K562 (cell line): ENCODE results near the gene PRSS27. TPM values are rescaled to one million over a fixed set of nuclear protein-coding genes. Genes with fewer than 3 reads are reported as not detected.

Experiments
- ATAC-seq: fragments of 200-7000 bp; cut with Tn5 transposase; 3 replicates; pipeline ENCODE4 v1.9.1; 2020; ENCODE audit warnings: moderate library complexity
- BruUV-seq: library from RNA; stranded (reverse); fragments of 400-500 nt; replicated peaks from 2 replicates; lab custom pipeline; 2021; lab: Mats Ljungman, UMichigan
- CTCF ChIA-PET: fragments of 300-600 bp; formaldehyde crosslinking; extraction: SDS; loops from one replicate; lab custom pipeline; 2021; ENCODE audit warnings: low intra/inter-chr PET ratio; lab: Yijun Ruan, JAX
- POLR2A ChIA-PET: fragments of 300-600, 350-650 bp; sonication (Branson Sonifier 250); formaldehyde crosslinking; extraction: SDS; loops from one replicate; lab custom pipeline; 2021; ENCODE audit warnings: antibody characterized with exemption, inconsistent platforms; lab: Yijun Ruan, JAX
- DNase-seq, 4 experiments: peaks; one replicate each; pipeline versions ENCODE4 v3.0.0 to v3.0.0-alpha.2; 2011 to 2018; ENCODE audit warnings: low spot score in 3 of 4, mixed read lengths in 3 of 4; ENCODE audit errors: extremely low read depth in 1 of 4
- FAIRE-seq: peaks from 2 replicates; lab custom pipeline; 2011; peaks lifted over from hg19 to GRCh38; lab: Jason Lieb, UNC
- H2AFZ ChIP-seq: 2 replicates; pipeline ENCODE4 v1.6.0; 2011; ENCODE audit warnings: low read depth, low read length, control low read depth, inconsistent platforms
- H3K27ac ChIP-seq: fragments of 200-600 bp; 3 replicates; pipeline ENCODE4 v1.8.0; 2011; ENCODE audit warnings: low read depth, mild to moderate bottlenecking, control low read depth, inconsistent platforms, low read length, moderate library complexity, mixed read lengths; ENCODE audit errors: extremely low read depth
- H3K27me3 ChIP-seq, 2 experiments: fragments of 300-600 bp in 1 of 2; 2 replicates in 1 of 2; 3 replicates in 1 of 2; pipeline versions ENCODE4 v1.6.0 to v1.8.0; 2011; ENCODE audit warnings: inconsistent platforms in 2 of 2, low read length in 2 of 2, mild to moderate bottlenecking in 1 of 2, mixed read lengths in 1 of 2, moderate library complexity in 1 of 2; ENCODE audit not compliant: control insufficient read depth in 2 of 2, insufficient read depth in 2 of 2
- H3K36me3 ChIP-seq: fragments of 300-600 bp; 3 replicates; pipeline ENCODE4 v1.8.0; 2011; ENCODE audit warnings: mild to moderate bottlenecking, low read length, inconsistent platforms; ENCODE audit not compliant: control insufficient read depth, insufficient read depth
- H3K4me1 ChIP-seq, 2 experiments: fragments of 200-600 bp in 1 of 2; replicated peaks in 1 of 2; 2 replicates in 1 of 2; 3 replicates in 1 of 2; pipeline versions ENCODE4 v1.5.1 to v1.8.0; 2011; ENCODE audit warnings: inconsistent platforms in 2 of 2, low read length in 2 of 2, mild to moderate bottlenecking in 1 of 2, mixed read lengths in 1 of 2, moderate library complexity in 1 of 2; ENCODE audit not compliant: control insufficient read depth in 2 of 2, insufficient read depth in 2 of 2
- H3K4me2 ChIP-seq: 2 replicates; pipeline ENCODE4 v1.6.1; 2011; ENCODE audit warnings: low read length, control low read depth, inconsistent platforms, mixed read lengths; ENCODE audit not compliant: insufficient read depth
- H3K4me3 ChIP-seq: fragments of 200-600 bp; sonication (generic), shearing (Covaris generic); 2 replicates; pipeline ENCODE4 v1.5.1; 2016; ENCODE audit warnings: control low read depth, inconsistent platforms
- H3K79me2 ChIP-seq: fragments of 200-600 bp; 3 replicates; pipeline ENCODE4 v1.8.0; 2011; ENCODE audit warnings: low read length, inconsistent platforms; ENCODE audit not compliant: control insufficient read depth, insufficient read depth
- H3K9ac ChIP-seq, 2 experiments: 2 replicates each; pipeline versions ENCODE4 v1.6.0 to v1.6.1; 2011; ENCODE audit warnings: low read depth in 2 of 2, low read length in 2 of 2, control low read depth in 1 of 2, inconsistent platforms in 1 of 2, mild to moderate bottlenecking in 1 of 2, mixed read lengths in 1 of 2; ENCODE audit not compliant: insufficient read depth in 1 of 2
- H3K9me1 ChIP-seq: one replicate; pipeline ENCODE4 v1.6.0; 2011; ENCODE audit warnings: inconsistent platforms, mild to moderate bottlenecking, low read length, moderate library complexity; ENCODE audit not compliant: control insufficient read depth, insufficient read depth
- H3K9me3 ChIP-seq: replicated peaks from 2 replicates; pipeline ENCODE4 v1.5.1; 2011; ENCODE audit warnings: low read depth, low read length, inconsistent platforms; ENCODE audit not compliant: control insufficient read depth, insufficient read depth
- H4K20me1 ChIP-seq: replicated peaks from 2 replicates; pipeline ENCODE4 v1.6.1; 2011; ENCODE audit warnings: low read length, inconsistent platforms, mixed read lengths; ENCODE audit not compliant: control insufficient read depth, insufficient read depth
- CHD1 ChIP-seq: fragments of 200-600 bp; sonication (generic); IDR thresholded peaks from one replicate; pipeline ENCODE4 v1.6.1; 2012; ENCODE audit warnings: mild to moderate bottlenecking, moderate library complexity, low read length, inconsistent platforms
- EHMT2 ChIP-seq: fragments of 450-650 bp; IDR thresholded peaks from 2 replicates; pipeline ENCODE4 v1.6.1; 2018; ENCODE audit warnings: antibody characterized with exemption
- HMGN3 ChIP-seq: IDR thresholded peaks from 2 replicates; pipeline ENCODE4 v1.6.1; 2011; ENCODE audit warnings: borderline replicate concordance, low read depth, mild to moderate bottlenecking, mixed read lengths, low read length; ENCODE audit not compliant: insufficient read length; ENCODE audit errors: extremely low read depth
- KDM5B ChIP-seq: fragments of 200-600 bp; sonication (generic); IDR thresholded peaks from 2 replicates; pipeline ENCODE4 v1.6.1; 2012; ENCODE audit warnings: low read depth, mild to moderate bottlenecking, moderate library complexity, low read length, control low read depth, inconsistent platforms; ENCODE audit not compliant: insufficient replicate concordance
- POLR2G ChIP-seq: fragments of 200-400 bp; formaldehyde crosslinking; IDR thresholded peaks from 2 replicates; pipeline ENCODE4 v1.6.1; 2017; ENCODE audit warnings: low read depth, mild to moderate bottlenecking, antibody characterized with exemption, low read length, moderate library complexity
- SAFB2 ChIP-seq: fragments of 200-400 bp; formaldehyde crosslinking; IDR thresholded peaks from 2 replicates; pipeline ENCODE4 v1.6.1; 2018; ENCODE audit warnings: borderline replicate concordance, low read length, low read depth, moderate library complexity; ENCODE audit not compliant: severe bottlenecking
- ZNF282 ChIP-seq: sonication (generic); formaldehyde crosslinking; IDR thresholded peaks from 2 replicates; pipeline ENCODE4 v1.8.1; 2023; ENCODE audit warnings: missing genetic modification reagents
- ZNF644 ChIP-seq: fragments of 200-800 bp; sonication (Bioruptor generic); IDR thresholded peaks from 2 replicates; pipeline ENCODE4 v1.6.1; 2016; ENCODE audit warnings: low read depth, missing genetic modification characterization, missing compliant biosample characterization
- WGBS: fragments of 100-300 bp; shearing (Covaris generic); methylation state at CpG from one replicate; pipeline ENCODE4 v1.1.6; 2016; ENCODE audit warnings: low coverage, mixed read lengths; ENCODE audit not compliant: insufficient coverage; ENCODE audit errors: missing lambda C conversion rate; 5-methylcytosine and 5-hydroxymethylcytosine counted together
- in situ Hi-C: fragments of 300-500 bp; cut with MboI; formaldehyde crosslinking; loops from 4 replicates; pipeline ENCODE4 v1.15.0; 2018; ENCODE audit warnings: inconsistent platforms, mixed read lengths
- intact Hi-C: fragments of 100-400 bp; cut with micrococcal nuclease; formaldehyde crosslinking; loops from 2 replicates; pipeline ENCODE4 v1.14.2; 2022
- polyA plus RNA-seq, 8 experiments: library from polyadenylated mRNA; depleted of rRNA in 4 of 8; stranded (reverse) in 5 of 8; unstranded in 3 of 8; fragments of >200 nt; fragmentation: Nextera tagmentation in 2 of 8; fragmentation: Illumina TruSeq in 1 of 8; extraction: Ambion mirVana in 2 of 8; extraction: Trizol in 1 of 8; gene quantifications; 2 replicates each; pipeline versions ENCODE4 v1.2.1 to v1.2.3, GENCODE V29; 2011 to 2014; ENCODE audit warnings: inconsistent platforms in 1 of 8, missing spikeins in 1 of 8
- total RNA-seq, 7 experiments: library from RNA; depleted of rRNA in 6 of 7; stranded (reverse); fragments of >200 nt in 6 of 7; fragmentation: Illumina TruSeq in 2 of 7; extraction: Trizol in 2 of 7; gene quantifications; 2 replicates each; pipeline versions ENCODE4 v1.2.1 to v1.2.3, GENCODE V29; 2011 to 2021; ENCODE audit warnings: low replicate concordance in 1 of 7

PRSS27 gene
- total and polyA plus RNA-seq, 9 of the 15 experiments (the other 6 are each of a cell fraction or from before 2014, with no cell fraction given) = 0.09 to 0.20 (median 0.17) TPM; not detected in 5

- no peak overlapping the region; a peak in 1 of 4 replicates for H3K9ac ChIP-seq
- H3K4me1 ChIP-seq = peaks cover 0 to 41% of the 10 kb centered on the region in 2 experiments; a peak in 2 of 5 replicates
- DNase-seq (no peak), ATAC-seq (no peak), FAIRE-seq (no peak)
- H3K27ac ChIP-seq = no peak overlapping the region
- H4K20me1 ChIP-seq = no peaks in the 10 kb centered on the region; the same call in 1 of the 2 replicates
- POLR2A ChIA-PET = interaction anchor here (0.6 kb wide), 1 partner anchor 19 kb away, joined by 3 read pairs; no protein-coding TSS in a partner anchor
- H3K4me2 ChIP-seq = no peak overlapping the region
- no peaks in the 10 kb centered on the region for H3K9me3 ChIP-seq
- H3K36me3 ChIP-seq = peaks cover 57% of the 10 kb centered on the region; the same call in 1 of the 3 replicates
- peaks cover 2% of the 10 kb centered on the region for H3K9me1 ChIP-seq
- no peak overlapping the region for H3K4me3 ChIP-seq
- no peak overlapping the region for H2AFZ ChIP-seq
- H3K27me3 ChIP-seq = no peaks in the 10 kb centered on the region
- TF ChIP-seq ZNF644 (tag) (no peak), HMGN3 (no peak), POLR2G (0 out of 2 replicates have a peak, but pooled peaks have one; percentile 14)
- TF ChIP-seq, all 486 proteins: peak for 1
- WGBS = 96% methylated on average over 16 of the region's 17 CpGs
- intact Hi-C loops = no loop called here
- CTCF ChIA-PET = no interaction called here
- no peaks in the 10 kb centered on the region for H3K79me2 ChIP-seq
- in situ Hi-C loops = no loop called here
- no TSS peak for BruUV-seq
Observed at GRCh38 chr16:2706085-2706484, 13.9 kb downstream of the PRSS27 start.

GRCh38 chr16:2705351-2705750, 14.7 kb downstream of the PRSS27 start:
- in situ Hi-C loops = no loop called here
- Histone ChIP-seq H3K4me1 (peaks cover 0 to 39% of the 10 kb centered on the region in 2 experiments; a peak in 2 of 5 replicates), H3K27ac (no peak overlapping the region), H4K20me1 (no peaks in the 10 kb centered on the region; the same call in 1 of the 2 replicates), H3K9me3 (no peaks in the 10 kb centered on the region), H3K79me2 (no peaks in the 10 kb centered on the region), H3K4me2 (no peak overlapping the region), H3K27me3 (no peaks in the 10 kb centered on the region), H2AFZ (no peak overlapping the region), H3K9me1 (peaks cover 2% of the 10 kb centered on the region), H3K4me3 (no peak overlapping the region), H3K36me3 (peaks cover 64% of the 10 kb centered on the region; the same call in 1 of the 3 replicates), H3K9ac (peak overlapping the region in 1 of 2 experiments; percentile 58; a peak in 1 of 4 replicates)
- ATAC-seq = no peak
- CTCF ChIA-PET = interaction anchor here (0.6 kb wide), 1 partner anchor 17 kb away, joined by 4 read pairs; no protein-coding TSS in a partner anchor
- TF ChIP-seq EHMT2 (no peak), CHD1 (no peak), SAFB2 (no peak), KDM5B (no peak), ZNF282 (CRISPR knock-in tag) (no peak)
- BruUV-seq = no TSS peak
- WGBS = 94% methylated on average over 10 of the region's 10 CpGs
- FAIRE-seq = no peak
- intact Hi-C loops = no loop called here
- POLR2A ChIA-PET = no interaction called here
- DNase-seq = no peak
